GM18505 (cell line): ENCODE measurements around the gene CD82.

Experiments
- ATAC-seq: cut with Tn5 transposase; IDR thresholded peaks from one replicate; pipeline ENCODE4 v1.9.1; 2021; ENCODE audit not compliant: unreplicated experiment
- POLR2A ChIP-seq: IDR thresholded peaks from 4 replicates; pipeline ENCODE4 v1.6.1; 2011; ENCODE audit warnings: borderline replicate concordance; ENCODE audit not compliant: insufficient read depth, insufficient read length; ENCODE audit errors: extremely low read depth

Gene CD82

GRCh38 chr11:44611088-44611487 is 45.6 kb downstream of the CD82 start:
- ATAC-seq: no peak
- no peak for TF ChIP-seq POLR2A

- ATAC-seq: peak; percentile 42
- TF ChIP-seq POLR2A: no peak
Observed at GRCh38 chr11:44611687-44612434, 46.4 kb downstream of the CD82 start.

GRCh38 chr11:44613153-44613552 is 47.7 kb downstream of the CD82 start:
- no peak for TF ChIP-seq POLR2A
- ATAC-seq: no peak

- no peak for TF ChIP-seq POLR2A
- ATAC-seq: no peak
Observed at GRCh38 chr11:44614281-44614775, 48.9 kb downstream of the CD82 start.

- no peak for ATAC-seq
Observed at GRCh38 chr11:44615041-44615755, 49.7 kb downstream of the CD82 start.

GRCh38 chr11:44615913-44616791 is 50.7 kb downstream of the CD82 start:
- no peak for TF ChIP-seq POLR2A
- ATAC-seq: no peak

More at GRCh38 chr11:44615041-44615755, 49.7 kb downstream of the CD82 start:
- TF ChIP-seq POLR2A: no peak

- ATAC-seq: no peak
- TF ChIP-seq POLR2A: no peak
Observed at GRCh38 chr11:44617671-44618461, 52.4 kb downstream of the CD82 start.

GRCh38 chr11:44618561-44619425 is 53.3 kb downstream of the CD82 start:
- no peak for TF ChIP-seq POLR2A

GRCh38 chr11:44620328-44620725 is 54.9 kb downstream of the CD82 start:
- no peak for ATAC-seq
- TF ChIP-seq POLR2A: no peak

More at GRCh38 chr11:44618561-44619425, 53.3 kb downstream of the CD82 start:
- ATAC-seq: no peak

- TF ChIP-seq POLR2A: no peak
- ATAC-seq: no peak
Observed at GRCh38 chr11:44621140-44621681, 55.7 kb downstream of the CD82 start.

- ATAC-seq: no peak
- TF ChIP-seq POLR2A: no peak
Observed at GRCh38 chr11:44621784-44622183, 56.3 kb downstream of the CD82 start.
